Smooth muscle cell (in vitro differentiated cells): ENCODE data around the gene APOL3. TPM values are rescaled to one million over a fixed set of nuclear protein-coding genes. Genes with fewer than 3 reads are reported as not detected.

Source experiments
- DNase-seq: peaks from one replicate; lab custom pipeline; 2025; ENCODE audit not compliant: unreplicated experiment; lab: John Stamatoyannopoulos, UW
- H2AFZ ChIP-seq: fragments of 200-600 bp; sonication (generic); 2 replicates; pipeline ENCODE4 v1.6.0; 2016; ENCODE audit warnings: antibody characterized with exemption, low read depth, mild to moderate bottlenecking
- H3F3A ChIP-seq: fragments of 200-600 bp; sonication (generic); 2 replicates; pipeline ENCODE4 v1.6.0; 2017; ENCODE audit warnings: antibody characterized with exemption, low read depth
- H3K27ac ChIP-seq: fragments of 200-600 bp; sonication (generic); 2 replicates; pipeline ENCODE4 v1.5.1; 2016; ENCODE audit warnings: low read depth, mild to moderate bottlenecking
- H3K27me3 ChIP-seq: fragments of 200-600 bp; sonication (generic); 2 replicates; pipeline ENCODE4 v1.6.1; 2016; ENCODE audit warnings: low read depth, mild to moderate bottlenecking
- H3K36me3 ChIP-seq: fragments of 200-600 bp; sonication (generic); 2 replicates; pipeline ENCODE4 v1.5.1; 2016; ENCODE audit warnings: low read depth
- H3K4me1 ChIP-seq: fragments of 200-600 bp; sonication (generic); 2 replicates; pipeline ENCODE4 v1.5.1; 2016; ENCODE audit warnings: low read depth
- H3K4me2 ChIP-seq: fragments of 200-600 bp; sonication (generic); 2 replicates; pipeline ENCODE4 v1.6.0; 2016; ENCODE audit warnings: mild to moderate bottlenecking
- H3K4me3 ChIP-seq: fragments of 200-600 bp; sonication (generic); 2 replicates; pipeline ENCODE4 v1.5.1; 2016; ENCODE audit warnings: mild to moderate bottlenecking
- H3K79me2 ChIP-seq: fragments of 200-600 bp; sonication (generic); 2 replicates; pipeline ENCODE4 v1.6.0; 2016; ENCODE audit warnings: low read depth, mild to moderate bottlenecking
- H3K9ac ChIP-seq: fragments of 200-600 bp; sonication (generic); 2 replicates; pipeline ENCODE4 v1.6.0; 2016; ENCODE audit warnings: low read depth
- H3K9me3 ChIP-seq: fragments of 200-600 bp; sonication (generic); replicated peaks from 2 replicates; pipeline ENCODE4 v1.5.1; 2016; ENCODE audit warnings: low read depth
- H4K20me1 ChIP-seq: fragments of 200-600 bp; sonication (generic); 2 replicates; pipeline ENCODE4 v1.6.0; 2016; ENCODE audit warnings: low read depth
- WGBS: methylation state at CpG from one replicate; pipeline ENCODE4 v1.1.7; 2016; ENCODE audit warnings: low lambda C conversion rate; 5-methylcytosine and 5-hydroxymethylcytosine counted together
- polyA plus RNA-seq: library from polyadenylated mRNA; unstranded; fragments of >200 nt; fragmentation: Nextera tagmentation; extraction: Ambion mirVana; gene quantifications from 2 replicates; pipeline ENCODE4 v1.2.1, GENCODE V29; 2016
- total RNA-seq: library from RNA; depleted of rRNA; stranded (reverse); fragments of >200 nt; gene quantifications from 2 replicates; pipeline ENCODE4 v1.2.3, GENCODE V29; 2014
- TF ChIP-seq, protein P1 (sequence below): fragments of 200-600 bp; sonication (generic); IDR thresholded peaks from 2 replicates; pipeline ENCODE4 v1.5.1; 2017; ENCODE audit warnings: borderline replicate concordance, mild to moderate bottlenecking, antibody characterized with exemption; ENCODE audit not compliant: insufficient read depth, poor library complexity, severe bottlenecking

APOL3 gene
- total and polyA plus RNA-seq, 2 experiments from 2014 or later, result 0.24 to 0.40 TPM

GRCh38 chr22:36136988-36137387 lies 23.6 kb downstream of the APOL3 start:
- H3K4me2 ChIP-seq, result no peak overlapping the region
- WGBS, result 72% methylated on average over 2 of the region's 2 CpGs
- no peaks in the 10 kb centered on the region for H3K9me3 ChIP-seq
- no peak overlapping the region for H2AFZ ChIP-seq
- H3K27me3 ChIP-seq, result no peaks in the 10 kb centered on the region
- no peak for DNase-seq
- no peaks in the 10 kb centered on the region for H3K79me2 ChIP-seq
- H3K36me3 ChIP-seq, result no peaks in the 10 kb centered on the region
- no peak overlapping the region for H3K4me3 ChIP-seq
- no peaks in the 10 kb centered on the region for H3K4me1 ChIP-seq
- no peaks in the 10 kb centered on the region for H4K20me1 ChIP-seq
- H3F3A ChIP-seq, result no peaks in the 10 kb centered on the region
- H3K9ac ChIP-seq, result no peak overlapping the region
- peak overlapping the region; percentile 44 for H3K27ac ChIP-seq
- TF ChIP-seq, protein P1, sequence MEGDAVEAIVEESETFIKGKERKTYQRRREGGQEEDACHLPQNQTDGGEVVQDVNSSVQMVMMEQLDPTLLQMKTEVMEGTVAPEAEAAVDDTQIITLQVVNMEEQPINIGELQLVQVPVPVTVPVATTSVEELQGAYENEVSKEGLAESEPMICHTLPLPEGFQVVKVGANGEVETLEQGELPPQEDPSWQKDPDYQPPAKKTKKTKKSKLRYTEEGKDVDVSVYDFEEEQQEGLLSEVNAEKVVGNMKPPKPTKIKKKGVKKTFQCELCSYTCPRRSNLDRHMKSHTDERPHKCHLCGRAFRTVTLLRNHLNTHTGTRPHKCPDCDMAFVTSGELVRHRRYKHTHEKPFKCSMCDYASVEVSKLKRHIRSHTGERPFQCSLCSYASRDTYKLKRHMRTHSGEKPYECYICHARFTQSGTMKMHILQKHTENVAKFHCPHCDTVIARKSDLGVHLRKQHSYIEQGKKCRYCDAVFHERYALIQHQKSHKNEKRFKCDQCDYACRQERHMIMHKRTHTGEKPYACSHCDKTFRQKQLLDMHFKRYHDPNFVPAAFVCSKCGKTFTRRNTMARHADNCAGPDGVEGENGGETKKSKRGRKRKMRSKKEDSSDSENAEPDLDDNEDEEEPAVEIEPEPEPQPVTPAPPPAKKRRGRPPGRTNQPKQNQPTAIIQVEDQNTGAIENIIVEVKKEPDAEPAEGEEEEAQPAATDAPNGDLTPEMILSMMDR, result no peak

DNA sequence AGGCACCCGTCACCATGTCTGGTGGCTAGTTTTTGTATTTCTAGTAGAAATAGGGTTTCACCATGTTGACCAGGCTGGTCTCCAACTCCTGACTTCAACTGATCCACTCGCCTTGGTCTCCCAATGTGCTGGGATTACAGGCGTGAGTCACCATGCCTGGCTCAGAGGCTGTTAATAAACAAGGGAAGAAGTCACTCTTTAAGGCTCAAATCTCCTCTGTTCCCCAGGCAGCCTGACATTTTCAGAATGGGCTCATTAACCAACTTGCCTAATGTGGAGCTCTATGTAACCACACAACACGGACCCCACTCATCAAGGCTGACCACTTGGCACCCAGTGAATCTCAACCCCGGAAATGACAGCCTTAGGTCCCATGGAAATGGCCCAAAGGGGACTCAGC lies 24.1 kb downstream of the APOL3 start:
- 54% methylated on average over 5 of the region's 5 CpGs for WGBS
- Histone ChIP-seq H3K4me2 (no peak overlapping the region), H3K27ac (peak overlapping the region; percentile 44)

GRCh38 chr22:36135306-36135980 lies 25.1 kb downstream of the APOL3 start:
- no peaks in the 10 kb centered on the region for H4K20me1 ChIP-seq
- H3K9me3 ChIP-seq, result no peaks in the 10 kb centered on the region
- no peak overlapping the region for H3K4me2 ChIP-seq
- TF ChIP-seq, protein P1, result no peak
- no peaks in the 10 kb centered on the region for H3K36me3 ChIP-seq
- no peaks in the 10 kb centered on the region for H3K27me3 ChIP-seq
- no peaks in the 10 kb centered on the region for H3K4me1 ChIP-seq
- no peak overlapping the region for H3K4me3 ChIP-seq
- H3K9ac ChIP-seq, result no peak overlapping the region
- no peak for DNase-seq
- H3K27ac ChIP-seq, result no peak overlapping the region
- 87% methylated on average over 16 of the region's 16 CpGs for WGBS
- H2AFZ ChIP-seq, result no peak overlapping the region
- H3K79me2 ChIP-seq, result no peaks in the 10 kb centered on the region
- no peaks in the 10 kb centered on the region for H3F3A ChIP-seq

More for the DNA sequence above, 24.1 kb downstream of the APOL3 start:
- H3F3A ChIP-seq, result no peaks in the 10 kb centered on the region
- TF ChIP-seq, protein P1, result no peak
- H3K36me3 ChIP-seq, result no peaks in the 10 kb centered on the region
- no peak overlapping the region for H3K4me3 ChIP-seq
- no peaks in the 10 kb centered on the region for H3K9me3 ChIP-seq
- H3K4me1 ChIP-seq, result no peaks in the 10 kb centered on the region
- DNase-seq, result no peak
- no peak overlapping the region for H2AFZ ChIP-seq
- no peaks in the 10 kb centered on the region for H3K79me2 ChIP-seq
- no peaks in the 10 kb centered on the region for H3K27me3 ChIP-seq
- no peak overlapping the region for H3K9ac ChIP-seq
- H4K20me1 ChIP-seq, result no peaks in the 10 kb centered on the region

DNA sequence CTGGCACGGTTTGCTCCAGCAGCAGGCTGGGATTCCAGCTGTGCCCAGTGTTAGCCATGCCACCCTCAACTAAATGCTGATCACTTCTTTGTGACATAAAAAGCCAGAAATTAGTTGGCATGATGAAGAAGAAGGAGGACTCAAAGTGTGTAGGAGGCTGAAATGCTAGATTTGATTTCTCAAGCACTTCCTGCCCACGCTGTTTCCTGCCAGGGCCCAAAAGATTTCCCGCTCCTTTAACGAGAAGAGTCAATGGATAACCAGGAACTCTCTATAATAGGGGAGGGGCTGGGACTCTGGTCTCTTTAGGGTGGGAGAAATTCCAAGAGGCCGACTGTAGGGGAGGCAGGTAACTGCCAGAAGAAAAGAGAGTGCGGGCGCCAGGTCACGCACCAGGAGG lies 26.4 kb downstream of the APOL3 start:
- WGBS, result 69% methylated on average over 8 of the region's 8 CpGs
- H3F3A ChIP-seq, result no peaks in the 10 kb centered on the region

More for the DNA sequence above, 26.4 kb downstream of the APOL3 start:
- TF ChIP-seq, protein P1, result no peak
- no peak for DNase-seq
- no peaks in the 10 kb centered on the region for H3K79me2 ChIP-seq
- H2AFZ ChIP-seq, result no peak overlapping the region
- H3K9me3 ChIP-seq, result no peaks in the 10 kb centered on the region
- no peak overlapping the region for H3K4me3 ChIP-seq
- H3K27me3 ChIP-seq, result no peaks in the 10 kb centered on the region
- no peaks in the 10 kb centered on the region for H3K4me1 ChIP-seq
- no peak overlapping the region for H3K4me2 ChIP-seq
- no peak overlapping the region for H3K27ac ChIP-seq
- H3K9ac ChIP-seq, result no peak overlapping the region
- H3K36me3 ChIP-seq, result no peaks in the 10 kb centered on the region
- no peaks in the 10 kb centered on the region for H4K20me1 ChIP-seq
